Panc1 (cell line): ENCODE measurements around the gene SHISA9. TPM values are rescaled to one million over a fixed set of nuclear protein-coding genes. Genes with fewer than 3 reads are reported as not detected.

Experiments
- ATAC-seq: fragments of 200-7000 bp; cut with Tn5 transposase; 2 replicates; pipeline ENCODE4 v1.9.1; 2020; ENCODE audit warnings: mild to moderate bottlenecking, moderate library complexity
- BruUV-seq: library from RNA; stranded (reverse); fragments of 400-500 nt; replicated peaks from 2 replicates; lab custom pipeline; 2021; lab: Mats Ljungman, UMichigan
- CTCF ChIA-PET: fragments of 300-600 bp; sonication (Branson Sonifier 250); formaldehyde crosslinking; loops from one replicate; lab custom pipeline; 2022; ENCODE audit warnings: antibody characterized with exemption; lab: Charles Lee
- POLR2A ChIA-PET: fragments of 300-600 bp; sonication (Branson Sonifier 250); formaldehyde crosslinking; loops from one replicate; lab custom pipeline; 2022; ENCODE audit warnings: antibody characterized with exemption; lab: Charles Lee
- DNase-seq: peaks from one replicate; pipeline ENCODE4 v3.0.0-alpha.2; 2010; ENCODE audit warnings: low read depth, low spot score
- H3K27ac ChIP-seq: 2 replicates; pipeline ENCODE4 v1.5.1; 2011; ENCODE audit warnings: mild to moderate bottlenecking, low read length, inconsistent platforms
- H3K27me3 ChIP-seq: fragments of 200-500 bp; sonication (Bioruptor generic); 2 replicates; pipeline ENCODE4 v1.6.0; 2014; ENCODE audit warnings: low read length, inconsistent platforms; ENCODE audit not compliant: control insufficient read depth, insufficient read depth
- H3K36me3 ChIP-seq: fragments of 200-500 bp; sonication (Bioruptor generic); 2 replicates; pipeline ENCODE4 v1.5.1; 2014; ENCODE audit warnings: inconsistent platforms, mild to moderate bottlenecking, low read length, moderate library complexity; ENCODE audit not compliant: control insufficient read depth, insufficient read depth
- H3K4me1 ChIP-seq: 2 replicates; pipeline ENCODE4 v1.5.1; 2011; ENCODE audit warnings: inconsistent platforms, mild to moderate bottlenecking, low read length, moderate library complexity; ENCODE audit not compliant: control insufficient read depth, insufficient read depth
- H3K4me3 ChIP-seq, 2 experiments: 2 replicates each; pipeline ENCODE4 v1.5.1; 2011 to 2012; ENCODE audit warnings: low read depth in 2 of 2, low read length in 2 of 2, mild to moderate bottlenecking in 2 of 2, inconsistent platforms in 1 of 2, moderate library complexity in 1 of 2
- H3K9me3 ChIP-seq: fragments of 200-500 bp; sonication (Bioruptor generic); 2 replicates; pipeline ENCODE4 v1.5.1; 2014; ENCODE audit warnings: low read depth, mild to moderate bottlenecking, inconsistent platforms, low read length, moderate library complexity; ENCODE audit not compliant: control insufficient read depth, insufficient read depth
- POLR2AphosphoS5 ChIP-seq: IDR thresholded peaks from 2 replicates; pipeline ENCODE4 v1.6.1; 2012; ENCODE audit warnings: mild to moderate bottlenecking, low read depth, low read length, moderate library complexity
- SIN3A ChIP-seq: IDR thresholded peaks from 2 replicates; pipeline ENCODE4 v1.6.1; 2012; ENCODE audit warnings: low read depth, mild to moderate bottlenecking, low read length, moderate library complexity, borderline replicate concordance; ENCODE audit not compliant: insufficient read depth
- TCF7L2 ChIP-seq: IDR thresholded peaks from 2 replicates; pipeline ENCODE4 v1.6.1; 2011; ENCODE audit warnings: mild to moderate bottlenecking, low read depth, low read length, inconsistent platforms
- in situ Hi-C: cut with HindIII; loops from 2 replicates; pipeline ENCODE4 v1.10.0; 2016; ENCODE audit warnings: low sequenced_read_pairs, low pct_unique_long_range_greater_than_20kb
- intact Hi-C: fragments of 100-400 bp; cut with micrococcal nuclease; formaldehyde crosslinking; loops from one replicate; pipeline ENCODE4 v1.10.0; 2022; ENCODE audit not compliant: unreplicated experiment
- total RNA-seq: library from RNA; stranded (reverse); gene quantifications from one replicate; pipeline ENCODE4 v1.2.1, GENCODE V29; 2021; ENCODE audit not compliant: unreplicated experiment
- TF ChIP-seq, protein P1 (sequence below), 2 experiments: IDR thresholded peaks; 2 replicates each; pipeline ENCODE4 v1.6.1; 2011 to 2012; ENCODE audit warnings: low read depth in 2 of 2, control low read depth in 1 of 2, low read length in 1 of 2, mild to moderate bottlenecking in 1 of 2, moderate library complexity in 1 of 2; ENCODE audit not compliant: insufficient read depth in 1 of 2
- TF ChIP-seq, protein P2 (sequence below): fragments of 450-650 bp; IDR thresholded peaks from 2 replicates; pipeline ENCODE4 v1.5.1; 2017; ENCODE audit warnings: mild to moderate bottlenecking

The SHISA9 gene
- total RNA-seq, 1 experiment from 2014 or later = 0.10 TPM

DNA sequence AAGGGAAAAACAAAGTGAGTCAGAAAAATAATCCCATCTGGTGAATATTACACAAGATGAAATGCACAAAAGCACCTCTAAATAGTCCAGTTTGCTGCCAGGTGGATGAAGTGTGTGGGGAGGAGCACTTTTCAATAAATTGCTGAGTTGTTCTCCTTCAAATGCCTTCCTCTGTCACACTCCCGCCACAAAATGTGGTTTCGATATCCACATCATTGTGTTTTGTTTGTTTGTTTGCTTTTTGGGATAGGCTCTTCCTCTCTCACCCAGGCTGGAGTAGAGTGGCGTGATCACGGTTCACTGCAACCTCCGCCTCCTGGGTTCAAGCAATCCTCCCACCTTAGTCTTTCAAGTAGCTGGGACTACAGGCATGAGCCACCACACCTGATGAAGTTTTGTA, 24.6 kb upstream of the SHISA9 start:
- no peak for TF ChIP-seq SIN3A
- TF ChIP-seq, protein P1, sequence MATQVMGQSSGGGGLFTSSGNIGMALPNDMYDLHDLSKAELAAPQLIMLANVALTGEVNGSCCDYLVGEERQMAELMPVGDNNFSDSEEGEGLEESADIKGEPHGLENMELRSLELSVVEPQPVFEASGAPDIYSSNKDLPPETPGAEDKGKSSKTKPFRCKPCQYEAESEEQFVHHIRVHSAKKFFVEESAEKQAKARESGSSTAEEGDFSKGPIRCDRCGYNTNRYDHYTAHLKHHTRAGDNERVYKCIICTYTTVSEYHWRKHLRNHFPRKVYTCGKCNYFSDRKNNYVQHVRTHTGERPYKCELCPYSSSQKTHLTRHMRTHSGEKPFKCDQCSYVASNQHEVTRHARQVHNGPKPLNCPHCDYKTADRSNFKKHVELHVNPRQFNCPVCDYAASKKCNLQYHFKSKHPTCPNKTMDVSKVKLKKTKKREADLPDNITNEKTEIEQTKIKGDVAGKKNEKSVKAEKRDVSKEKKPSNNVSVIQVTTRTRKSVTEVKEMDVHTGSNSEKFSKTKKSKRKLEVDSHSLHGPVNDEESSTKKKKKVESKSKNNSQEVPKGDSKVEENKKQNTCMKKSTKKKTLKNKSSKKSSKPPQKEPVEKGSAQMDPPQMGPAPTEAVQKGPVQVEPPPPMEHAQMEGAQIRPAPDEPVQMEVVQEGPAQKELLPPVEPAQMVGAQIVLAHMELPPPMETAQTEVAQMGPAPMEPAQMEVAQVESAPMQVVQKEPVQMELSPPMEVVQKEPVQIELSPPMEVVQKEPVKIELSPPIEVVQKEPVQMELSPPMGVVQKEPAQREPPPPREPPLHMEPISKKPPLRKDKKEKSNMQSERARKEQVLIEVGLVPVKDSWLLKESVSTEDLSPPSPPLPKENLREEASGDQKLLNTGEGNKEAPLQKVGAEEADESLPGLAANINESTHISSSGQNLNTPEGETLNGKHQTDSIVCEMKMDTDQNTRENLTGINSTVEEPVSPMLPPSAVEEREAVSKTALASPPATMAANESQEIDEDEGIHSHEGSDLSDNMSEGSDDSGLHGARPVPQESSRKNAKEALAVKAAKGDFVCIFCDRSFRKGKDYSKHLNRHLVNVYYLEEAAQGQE (IDR thresholded peaks at IDR 0.05; ENCODE audit: insufficient read depth in 1 of 2, low read depth in 2 of 2, low read length in 1 of 2) = no peak
- no peak for TF ChIP-seq POLR2AphosphoS5
- TF ChIP-seq, protein P2, sequence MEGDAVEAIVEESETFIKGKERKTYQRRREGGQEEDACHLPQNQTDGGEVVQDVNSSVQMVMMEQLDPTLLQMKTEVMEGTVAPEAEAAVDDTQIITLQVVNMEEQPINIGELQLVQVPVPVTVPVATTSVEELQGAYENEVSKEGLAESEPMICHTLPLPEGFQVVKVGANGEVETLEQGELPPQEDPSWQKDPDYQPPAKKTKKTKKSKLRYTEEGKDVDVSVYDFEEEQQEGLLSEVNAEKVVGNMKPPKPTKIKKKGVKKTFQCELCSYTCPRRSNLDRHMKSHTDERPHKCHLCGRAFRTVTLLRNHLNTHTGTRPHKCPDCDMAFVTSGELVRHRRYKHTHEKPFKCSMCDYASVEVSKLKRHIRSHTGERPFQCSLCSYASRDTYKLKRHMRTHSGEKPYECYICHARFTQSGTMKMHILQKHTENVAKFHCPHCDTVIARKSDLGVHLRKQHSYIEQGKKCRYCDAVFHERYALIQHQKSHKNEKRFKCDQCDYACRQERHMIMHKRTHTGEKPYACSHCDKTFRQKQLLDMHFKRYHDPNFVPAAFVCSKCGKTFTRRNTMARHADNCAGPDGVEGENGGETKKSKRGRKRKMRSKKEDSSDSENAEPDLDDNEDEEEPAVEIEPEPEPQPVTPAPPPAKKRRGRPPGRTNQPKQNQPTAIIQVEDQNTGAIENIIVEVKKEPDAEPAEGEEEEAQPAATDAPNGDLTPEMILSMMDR = no peak
- TF ChIP-seq TCF7L2 = no peak
- Histone ChIP-seq H3K9me3 (no peaks in the 10 kb centered on the region), H3K4me3 (no peak overlapping the region), H3K36me3 (no peaks in the 10 kb centered on the region), H3K27me3 (no peaks in the 10 kb centered on the region), H3K27ac (no peak overlapping the region), H3K4me1 (no peaks in the 10 kb centered on the region)
- ChIA-PET CTCF (no interaction called here), POLR2A (no interaction called here)
- no TSS peak for BruUV-seq
- intact Hi-C loops (no loop called here), in situ Hi-C loops (no loop called here)
- DNase-seq = no peak
- ATAC-seq = no peak

DNA sequence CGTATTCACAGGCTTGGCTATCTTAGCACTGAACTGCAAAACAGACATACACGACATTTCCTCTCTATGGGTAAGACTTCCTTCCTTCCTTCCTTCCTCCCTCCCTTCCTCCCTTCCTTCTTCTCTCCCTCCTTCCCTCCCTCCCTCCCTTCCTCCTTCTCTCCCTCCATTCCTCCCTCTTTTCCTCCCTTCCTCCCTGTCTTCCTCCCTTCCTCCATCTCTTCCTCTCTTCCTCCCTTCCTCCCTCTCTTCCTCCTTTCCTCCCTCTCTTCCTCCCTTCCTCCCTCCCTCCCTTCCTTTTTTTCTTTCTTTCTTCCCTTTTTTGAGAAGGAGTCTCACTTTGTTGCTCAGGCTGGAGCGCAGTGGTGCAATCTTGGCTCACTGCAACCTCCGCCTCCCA, 22.4 kb upstream of the SHISA9 start:
- no peaks in the 10 kb centered on the region for H3K9me3 ChIP-seq
- no peak overlapping the region for H3K4me3 ChIP-seq
- TF ChIP-seq, protein P1 (IDR thresholded peaks at IDR 0.05; ENCODE audit: insufficient read depth in 1 of 2, low read depth in 2 of 2, low read length in 1 of 2) = no peak
- TF ChIP-seq SIN3A (no peak), POLR2AphosphoS5 (no peak), TCF7L2 (no peak)
- TF ChIP-seq, protein P2 = no peak
- CTCF ChIA-PET = no interaction called here
- no peaks in the 10 kb centered on the region for H3K27me3 ChIP-seq
- H3K4me1 ChIP-seq = no peaks in the 10 kb centered on the region
- ATAC-seq = no peak
- no peak for DNase-seq
- BruUV-seq = no TSS peak
- in situ Hi-C loops = no loop called here
- no peaks in the 10 kb centered on the region for H3K36me3 ChIP-seq
- intact Hi-C loops = no loop called here
- H3K27ac ChIP-seq = no peak overlapping the region
- POLR2A ChIA-PET = no interaction called here
